PC-9 (cell line): ENCODE results near the gene LRRTM4.

Experiments
- EZH2 ChIP-seq: fragments of 200-600 bp; sonication (generic); IDR thresholded peaks from 2 replicates; pipeline ENCODE4 v1.8.0; 2017; ENCODE audit warnings: antibody characterized with exemption, low read depth
- TF ChIP-seq, protein P1 (sequence below): fragments of 200-600 bp; sonication (generic); conservative IDR thresholded peaks from 2 replicates; pipeline ENCODE4 v1.6.1; 2017; ENCODE audit warnings: mixed run types, antibody characterized with exemption, mild to moderate bottlenecking, moderate library complexity

DNA sequence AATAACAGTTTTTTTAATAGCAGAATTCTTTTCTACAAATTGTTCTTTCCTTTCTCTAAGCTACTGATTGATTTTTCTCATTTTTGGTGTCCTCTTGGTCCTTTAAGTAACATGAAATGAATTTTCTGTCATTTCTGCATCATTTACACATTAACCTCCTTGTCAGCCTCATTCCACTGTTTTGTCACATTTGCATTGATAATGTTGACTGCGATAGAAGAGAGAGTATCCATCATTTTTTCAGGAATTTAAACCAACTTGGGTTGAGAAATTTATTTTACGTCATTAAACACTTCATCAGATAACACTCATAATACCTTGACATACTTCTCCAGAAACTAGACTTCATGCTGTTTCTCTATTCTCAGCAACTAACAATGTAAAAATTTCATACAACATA, 422.2 kb downstream of the LRRTM4 start:
- TF ChIP-seq, protein P1, sequence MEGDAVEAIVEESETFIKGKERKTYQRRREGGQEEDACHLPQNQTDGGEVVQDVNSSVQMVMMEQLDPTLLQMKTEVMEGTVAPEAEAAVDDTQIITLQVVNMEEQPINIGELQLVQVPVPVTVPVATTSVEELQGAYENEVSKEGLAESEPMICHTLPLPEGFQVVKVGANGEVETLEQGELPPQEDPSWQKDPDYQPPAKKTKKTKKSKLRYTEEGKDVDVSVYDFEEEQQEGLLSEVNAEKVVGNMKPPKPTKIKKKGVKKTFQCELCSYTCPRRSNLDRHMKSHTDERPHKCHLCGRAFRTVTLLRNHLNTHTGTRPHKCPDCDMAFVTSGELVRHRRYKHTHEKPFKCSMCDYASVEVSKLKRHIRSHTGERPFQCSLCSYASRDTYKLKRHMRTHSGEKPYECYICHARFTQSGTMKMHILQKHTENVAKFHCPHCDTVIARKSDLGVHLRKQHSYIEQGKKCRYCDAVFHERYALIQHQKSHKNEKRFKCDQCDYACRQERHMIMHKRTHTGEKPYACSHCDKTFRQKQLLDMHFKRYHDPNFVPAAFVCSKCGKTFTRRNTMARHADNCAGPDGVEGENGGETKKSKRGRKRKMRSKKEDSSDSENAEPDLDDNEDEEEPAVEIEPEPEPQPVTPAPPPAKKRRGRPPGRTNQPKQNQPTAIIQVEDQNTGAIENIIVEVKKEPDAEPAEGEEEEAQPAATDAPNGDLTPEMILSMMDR = no peak
- TF ChIP-seq EZH2 = no peak
